HTERT RPE-1 (cell line): ENCODE results near the gene TMEM175.

Experiments used
- in situ Hi-C: fragments of 300-500 bp; cut with MboI; formaldehyde crosslinking; loops from 4 replicates; pipeline ENCODE4 v1.14.3; 2020; ENCODE audit warnings: low sequenced_read_pairs

Gene TMEM175

GRCh38 chr4:945274-946102 lies 13.2 kb downstream of the TMEM175 start:
- in situ Hi-C loops, result no loop called here

- in situ Hi-C loops, result no loop called here
These were observed 13.8 kb downstream of the TMEM175 start for GRCh38 chr4:946103-946450.

- in situ Hi-C loops, result no loop called here
These were observed 14.5 kb downstream of the TMEM175 start for GRCh38 chr4:946517-947471.

- in situ Hi-C loops, result no loop called here
These were observed 15.3 kb downstream of the TMEM175 start for GRCh38 chr4:947491-947971.

- in situ Hi-C loops, result no loop called here
These were observed 16.1 kb downstream of the TMEM175 start for GRCh38 chr4:948101-948935.

- in situ Hi-C loops, result no loop called here
These were observed 16.7 kb downstream of the TMEM175 start for GRCh38 chr4:948936-949300.

- in situ Hi-C loops, result no loop called here
These were observed 17.4 kb downstream of the TMEM175 start for GRCh38 chr4:949656-950055.

GRCh38 chr4:950136-951020 lies 18.1 kb downstream of the TMEM175 start:
- in situ Hi-C loops, result no loop called here

- in situ Hi-C loops, result no loop called here
These were observed 18.9 kb downstream of the TMEM175 start for GRCh38 chr4:951186-951585.

GRCh38 chr4:951594-952468 lies 19.6 kb downstream of the TMEM175 start:
- in situ Hi-C loops, result no loop called here

- in situ Hi-C loops, result no loop called here
These were observed 20.8 kb downstream of the TMEM175 start for GRCh38 chr4:952881-953573.

GRCh38 chr4:953574-953915 lies 21.3 kb downstream of the TMEM175 start:
- in situ Hi-C loops, result no loop called here

GRCh38 chr4:954211-955020 lies 22.2 kb downstream of the TMEM175 start:
- in situ Hi-C loops, result no loop called here

- in situ Hi-C loops, result no loop called here
These were observed 23.1 kb downstream of the TMEM175 start for GRCh38 chr4:955161-955921.

- in situ Hi-C loops, result no loop called here
These were observed 23.7 kb downstream of the TMEM175 start for GRCh38 chr4:955931-956381.

- in situ Hi-C loops, result no loop called here
These were observed 24.4 kb downstream of the TMEM175 start for GRCh38 chr4:956531-957230.
